Panc1 (cell line): ENCODE data around the gene LMNA. TPM values are rescaled to one million over a fixed set of nuclear protein-coding genes. Genes with fewer than 3 reads are reported as not detected.

ENCODE experiments used
- ATAC-seq: fragments of 200-7000 bp; cut with Tn5 transposase; 2 replicates; pipeline ENCODE4 v1.9.1; 2020; ENCODE audit warnings: mild to moderate bottlenecking, moderate library complexity
- BruUV-seq: library from RNA; stranded (reverse); fragments of 400-500 nt; replicated peaks from 2 replicates; lab custom pipeline; 2021; lab: Mats Ljungman, UMichigan
- CTCF ChIA-PET: fragments of 300-600 bp; sonication (Branson Sonifier 250); formaldehyde crosslinking; loops from one replicate; lab custom pipeline; 2022; ENCODE audit warnings: antibody characterized with exemption; lab: Charles Lee
- POLR2A ChIA-PET: fragments of 300-600 bp; sonication (Branson Sonifier 250); formaldehyde crosslinking; loops from one replicate; lab custom pipeline; 2022; ENCODE audit warnings: antibody characterized with exemption; lab: Charles Lee
- DNase-seq: peaks from one replicate; pipeline ENCODE4 v3.0.0-alpha.2; 2010; ENCODE audit warnings: low read depth, low spot score
- H3K27ac ChIP-seq: 2 replicates; pipeline ENCODE4 v1.5.1; 2011; ENCODE audit warnings: mild to moderate bottlenecking, low read length, inconsistent platforms
- H3K27me3 ChIP-seq: fragments of 200-500 bp; sonication (Bioruptor generic); 2 replicates; pipeline ENCODE4 v1.6.0; 2014; ENCODE audit warnings: low read length, inconsistent platforms; ENCODE audit not compliant: control insufficient read depth, insufficient read depth
- H3K36me3 ChIP-seq: fragments of 200-500 bp; sonication (Bioruptor generic); 2 replicates; pipeline ENCODE4 v1.5.1; 2014; ENCODE audit warnings: inconsistent platforms, mild to moderate bottlenecking, low read length, moderate library complexity; ENCODE audit not compliant: control insufficient read depth, insufficient read depth
- H3K4me1 ChIP-seq: 2 replicates; pipeline ENCODE4 v1.5.1; 2011; ENCODE audit warnings: inconsistent platforms, mild to moderate bottlenecking, low read length, moderate library complexity; ENCODE audit not compliant: control insufficient read depth, insufficient read depth
- H3K4me3 ChIP-seq, 2 experiments: 2 replicates each; pipeline ENCODE4 v1.5.1; 2011 to 2012; ENCODE audit warnings: low read depth in 2 of 2, low read length in 2 of 2, mild to moderate bottlenecking in 2 of 2, inconsistent platforms in 1 of 2, moderate library complexity in 1 of 2
- H3K9me3 ChIP-seq: fragments of 200-500 bp; sonication (Bioruptor generic); 2 replicates; pipeline ENCODE4 v1.5.1; 2014; ENCODE audit warnings: low read depth, mild to moderate bottlenecking, inconsistent platforms, low read length, moderate library complexity; ENCODE audit not compliant: control insufficient read depth, insufficient read depth
- POLR2AphosphoS5 ChIP-seq: IDR thresholded peaks from 2 replicates; pipeline ENCODE4 v1.6.1; 2012; ENCODE audit warnings: mild to moderate bottlenecking, low read depth, low read length, moderate library complexity
- SIN3A ChIP-seq: IDR thresholded peaks from 2 replicates; pipeline ENCODE4 v1.6.1; 2012; ENCODE audit warnings: low read depth, mild to moderate bottlenecking, low read length, moderate library complexity, borderline replicate concordance; ENCODE audit not compliant: insufficient read depth
- TCF7L2 ChIP-seq: IDR thresholded peaks from 2 replicates; pipeline ENCODE4 v1.6.1; 2011; ENCODE audit warnings: mild to moderate bottlenecking, low read depth, low read length, inconsistent platforms
- in situ Hi-C: cut with HindIII; loops from 2 replicates; pipeline ENCODE4 v1.10.0; 2016; ENCODE audit warnings: low sequenced_read_pairs, low pct_unique_long_range_greater_than_20kb
- intact Hi-C: fragments of 100-400 bp; cut with micrococcal nuclease; formaldehyde crosslinking; loops from one replicate; pipeline ENCODE4 v1.10.0; 2022; ENCODE audit not compliant: unreplicated experiment
- total RNA-seq: library from RNA; stranded (reverse); gene quantifications from one replicate; pipeline ENCODE4 v1.2.1, GENCODE V29; 2021; ENCODE audit not compliant: unreplicated experiment
- TF ChIP-seq, protein P1 (sequence below): fragments of 450-650 bp; IDR thresholded peaks from 2 replicates; pipeline ENCODE4 v1.5.1; 2017; ENCODE audit warnings: mild to moderate bottlenecking
- TF ChIP-seq, protein P2 (sequence below), 2 experiments: IDR thresholded peaks; 2 replicates each; pipeline ENCODE4 v1.6.1; 2011 to 2012; ENCODE audit warnings: low read depth in 2 of 2, control low read depth in 1 of 2, low read length in 1 of 2, mild to moderate bottlenecking in 1 of 2, moderate library complexity in 1 of 2; ENCODE audit not compliant: insufficient read depth in 1 of 2

Gene LMNA
- total RNA-seq, 1 experiment from 2014 or later, result 691 TPM

DNA sequence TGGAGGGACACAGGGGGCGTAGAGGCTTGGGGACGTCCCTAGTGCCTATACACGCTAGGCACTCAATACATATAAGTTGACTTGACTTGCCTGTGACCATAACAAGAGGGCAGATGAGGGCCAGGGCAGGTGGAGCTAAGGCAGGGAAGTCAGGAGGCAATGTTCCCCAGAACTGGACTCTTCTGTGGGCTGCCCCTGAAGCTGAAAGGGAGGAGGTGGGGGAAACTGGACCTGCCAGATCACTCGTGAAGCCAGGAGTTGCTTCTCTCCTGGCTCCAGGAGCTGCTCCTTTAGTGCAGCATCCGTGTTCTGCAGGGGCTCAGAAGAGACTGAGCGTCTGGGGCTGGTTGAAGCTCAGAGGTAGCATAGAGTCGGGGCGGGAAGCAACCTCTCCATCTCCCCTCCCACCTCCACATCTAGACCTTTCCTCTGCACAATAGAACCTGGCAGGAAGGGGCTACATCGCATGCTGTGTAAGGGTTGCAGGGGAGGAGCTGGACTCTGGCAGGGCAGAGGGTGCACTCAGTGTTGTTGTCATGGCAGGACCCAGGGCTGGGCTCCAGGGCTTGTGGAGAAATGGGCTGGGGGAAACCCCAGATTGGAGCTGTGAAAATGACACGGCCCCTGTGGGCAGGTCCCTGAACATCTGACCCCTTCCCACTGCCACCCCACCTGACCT, 36.0 kb downstream of the LMNA start:
- CTCF ChIA-PET, result no interaction called here
- no TSS peak for BruUV-seq
- no peak for DNase-seq

DNA sequence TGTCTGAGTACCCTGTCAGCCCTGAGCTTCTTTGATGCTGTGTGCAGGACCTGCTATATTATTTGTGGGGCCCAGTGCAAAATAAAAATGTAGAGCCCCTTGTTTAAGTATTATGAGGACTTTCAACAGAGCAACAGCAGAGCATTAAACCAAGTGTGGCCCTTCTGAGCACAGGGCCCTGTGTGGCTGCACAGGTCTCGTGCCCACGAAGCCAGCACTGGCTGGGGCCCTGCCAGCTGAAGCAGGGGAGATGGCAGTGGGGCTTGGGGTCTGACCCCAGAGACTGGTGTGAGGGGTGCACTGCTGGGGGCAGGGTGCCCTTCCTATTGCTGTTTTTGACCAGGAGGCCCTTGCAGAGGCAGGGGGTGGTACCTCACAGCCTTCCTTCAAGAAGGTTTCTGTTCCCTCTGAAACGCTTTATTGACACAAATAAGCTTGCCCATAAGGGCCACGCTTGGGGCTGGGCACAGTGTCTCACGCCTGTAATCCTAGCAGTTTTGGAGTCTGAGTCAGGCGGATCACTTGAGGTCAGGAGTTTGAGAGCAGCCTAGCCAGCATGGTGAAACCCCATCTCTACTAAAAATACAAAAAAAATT, 36.7 kb downstream of the LMNA start:
- no peak for TF ChIP-seq SIN3A
- no peak for TF ChIP-seq POLR2AphosphoS5
- POLR2A ChIA-PET, result no interaction called here
- Histone ChIP-seq H3K27ac (no peak overlapping the region), H3K4me1 (peaks cover 8% of the 10 kb centered on the region), H3K9me3 (no peaks in the 10 kb centered on the region), H3K36me3 (no peaks in the 10 kb centered on the region), H3K4me3 (no peak overlapping the region), H3K27me3 (no peaks in the 10 kb centered on the region)
- in situ Hi-C loops (no loop called here), intact Hi-C loops (no loop called here)
- CTCF ChIA-PET, result no interaction called here
- ATAC-seq, result no peak
- no peak for DNase-seq
- no TSS peak for BruUV-seq

More for the DNA sequence above, 36.0 kb downstream of the LMNA start:
- intact Hi-C loops, result no loop called here
- Histone ChIP-seq H3K27ac (no peak overlapping the region), H3K36me3 (no peaks in the 10 kb centered on the region), H3K4me1 (peaks cover 15% of the 10 kb centered on the region), H3K4me3 (no peak overlapping the region), H3K9me3 (no peaks in the 10 kb centered on the region), H3K27me3 (no peaks in the 10 kb centered on the region)
- TF ChIP-seq SIN3A (no peak), POLR2AphosphoS5 (no peak), TCF7L2 (no peak)
- TF ChIP-seq, protein P1, sequence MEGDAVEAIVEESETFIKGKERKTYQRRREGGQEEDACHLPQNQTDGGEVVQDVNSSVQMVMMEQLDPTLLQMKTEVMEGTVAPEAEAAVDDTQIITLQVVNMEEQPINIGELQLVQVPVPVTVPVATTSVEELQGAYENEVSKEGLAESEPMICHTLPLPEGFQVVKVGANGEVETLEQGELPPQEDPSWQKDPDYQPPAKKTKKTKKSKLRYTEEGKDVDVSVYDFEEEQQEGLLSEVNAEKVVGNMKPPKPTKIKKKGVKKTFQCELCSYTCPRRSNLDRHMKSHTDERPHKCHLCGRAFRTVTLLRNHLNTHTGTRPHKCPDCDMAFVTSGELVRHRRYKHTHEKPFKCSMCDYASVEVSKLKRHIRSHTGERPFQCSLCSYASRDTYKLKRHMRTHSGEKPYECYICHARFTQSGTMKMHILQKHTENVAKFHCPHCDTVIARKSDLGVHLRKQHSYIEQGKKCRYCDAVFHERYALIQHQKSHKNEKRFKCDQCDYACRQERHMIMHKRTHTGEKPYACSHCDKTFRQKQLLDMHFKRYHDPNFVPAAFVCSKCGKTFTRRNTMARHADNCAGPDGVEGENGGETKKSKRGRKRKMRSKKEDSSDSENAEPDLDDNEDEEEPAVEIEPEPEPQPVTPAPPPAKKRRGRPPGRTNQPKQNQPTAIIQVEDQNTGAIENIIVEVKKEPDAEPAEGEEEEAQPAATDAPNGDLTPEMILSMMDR, result no peak
- TF ChIP-seq, protein P2, sequence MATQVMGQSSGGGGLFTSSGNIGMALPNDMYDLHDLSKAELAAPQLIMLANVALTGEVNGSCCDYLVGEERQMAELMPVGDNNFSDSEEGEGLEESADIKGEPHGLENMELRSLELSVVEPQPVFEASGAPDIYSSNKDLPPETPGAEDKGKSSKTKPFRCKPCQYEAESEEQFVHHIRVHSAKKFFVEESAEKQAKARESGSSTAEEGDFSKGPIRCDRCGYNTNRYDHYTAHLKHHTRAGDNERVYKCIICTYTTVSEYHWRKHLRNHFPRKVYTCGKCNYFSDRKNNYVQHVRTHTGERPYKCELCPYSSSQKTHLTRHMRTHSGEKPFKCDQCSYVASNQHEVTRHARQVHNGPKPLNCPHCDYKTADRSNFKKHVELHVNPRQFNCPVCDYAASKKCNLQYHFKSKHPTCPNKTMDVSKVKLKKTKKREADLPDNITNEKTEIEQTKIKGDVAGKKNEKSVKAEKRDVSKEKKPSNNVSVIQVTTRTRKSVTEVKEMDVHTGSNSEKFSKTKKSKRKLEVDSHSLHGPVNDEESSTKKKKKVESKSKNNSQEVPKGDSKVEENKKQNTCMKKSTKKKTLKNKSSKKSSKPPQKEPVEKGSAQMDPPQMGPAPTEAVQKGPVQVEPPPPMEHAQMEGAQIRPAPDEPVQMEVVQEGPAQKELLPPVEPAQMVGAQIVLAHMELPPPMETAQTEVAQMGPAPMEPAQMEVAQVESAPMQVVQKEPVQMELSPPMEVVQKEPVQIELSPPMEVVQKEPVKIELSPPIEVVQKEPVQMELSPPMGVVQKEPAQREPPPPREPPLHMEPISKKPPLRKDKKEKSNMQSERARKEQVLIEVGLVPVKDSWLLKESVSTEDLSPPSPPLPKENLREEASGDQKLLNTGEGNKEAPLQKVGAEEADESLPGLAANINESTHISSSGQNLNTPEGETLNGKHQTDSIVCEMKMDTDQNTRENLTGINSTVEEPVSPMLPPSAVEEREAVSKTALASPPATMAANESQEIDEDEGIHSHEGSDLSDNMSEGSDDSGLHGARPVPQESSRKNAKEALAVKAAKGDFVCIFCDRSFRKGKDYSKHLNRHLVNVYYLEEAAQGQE (IDR thresholded peaks at IDR 0.05; ENCODE audit: insufficient read depth in 1 of 2, low read depth in 2 of 2, low read length in 1 of 2), result no peak
- in situ Hi-C loops, result no loop called here
- POLR2A ChIA-PET, result no interaction called here
- ATAC-seq, result no peak

DNA sequence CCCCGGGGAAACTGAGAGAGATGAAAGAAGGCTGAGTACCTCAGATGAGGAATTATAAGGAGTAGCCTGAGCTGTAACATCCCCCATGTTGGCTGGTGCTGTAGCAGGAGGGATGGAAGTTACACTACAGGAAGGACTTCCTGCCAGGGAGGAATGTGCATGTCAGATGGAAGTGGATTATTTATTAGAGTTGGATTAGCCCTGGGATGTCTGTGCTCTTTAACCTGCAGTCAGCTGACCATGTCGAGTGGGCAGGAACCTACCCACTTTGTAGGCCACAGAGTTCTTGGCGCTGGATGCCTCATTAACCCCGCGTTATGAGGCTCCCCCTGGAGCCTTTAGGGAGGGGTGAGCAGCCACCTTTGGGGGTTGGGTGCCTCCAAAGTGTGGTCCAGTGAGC, 38.1 kb downstream of the LMNA start:
- CTCF ChIA-PET, result interaction anchor here (1.2 kb wide), 1 partner anchor 72 kb away, joined by 5 read pairs; no protein-coding TSS in a partner anchor
- no peaks in the 10 kb centered on the region for H3K9me3 ChIP-seq
- in situ Hi-C loops (no loop called here), intact Hi-C loops (no loop called here)
- no peak overlapping the region for H3K4me3 ChIP-seq
- TF ChIP-seq SIN3A (no peak), POLR2AphosphoS5 (no peak), TCF7L2 (no peak)
- TF ChIP-seq, protein P1, result no peak
- TF ChIP-seq, protein P2 (IDR thresholded peaks at IDR 0.05; ENCODE audit: insufficient read depth in 1 of 2, low read depth in 2 of 2, low read length in 1 of 2), result no peak
- H3K4me1 ChIP-seq, result no peaks in the 10 kb centered on the region; the same call in 1 of the 2 replicates
- POLR2A ChIA-PET, result no interaction called here
- no peaks in the 10 kb centered on the region for H3K36me3 ChIP-seq
- H3K27me3 ChIP-seq, result no peaks in the 10 kb centered on the region
- BruUV-seq, result no TSS peak
- H3K27ac ChIP-seq, result no peak overlapping the region
- no peak for DNase-seq
- no peak for ATAC-seq
